Adrenal gland (tissue), 5 donors: ENCODE measurements around the gene OLFM1.

Experiments
- CTCF ChIP-seq, 6 experiments: fragments of 450-650 bp in 4 of 6; fragments of 200-600 bp in 2 of 6; sonication (generic) in 1 of 6; IDR thresholded peaks; 1 replicate in 5 of 6; 2 replicates in 1 of 6; pipeline versions ENCODE4 v1.5.1 to v1.8.0; 2016 to 2021; ENCODE audit warnings: antibody characterized with exemption in 6 of 6, mild to moderate bottlenecking in 2 of 6, moderate library complexity in 1 of 6
- POLR2A ChIP-seq, 2 donors: fragments of 450-650 bp; IDR thresholded peaks; one replicate each; pipeline ENCODE4 v1.6.1; 2017; ENCODE audit warnings: antibody characterized with exemption in 2 of 2, mild to moderate bottlenecking in 2 of 2, moderate library complexity in 1 of 2
- donor health status: DM: no; HTN: no; CAD: no.

DNA sequence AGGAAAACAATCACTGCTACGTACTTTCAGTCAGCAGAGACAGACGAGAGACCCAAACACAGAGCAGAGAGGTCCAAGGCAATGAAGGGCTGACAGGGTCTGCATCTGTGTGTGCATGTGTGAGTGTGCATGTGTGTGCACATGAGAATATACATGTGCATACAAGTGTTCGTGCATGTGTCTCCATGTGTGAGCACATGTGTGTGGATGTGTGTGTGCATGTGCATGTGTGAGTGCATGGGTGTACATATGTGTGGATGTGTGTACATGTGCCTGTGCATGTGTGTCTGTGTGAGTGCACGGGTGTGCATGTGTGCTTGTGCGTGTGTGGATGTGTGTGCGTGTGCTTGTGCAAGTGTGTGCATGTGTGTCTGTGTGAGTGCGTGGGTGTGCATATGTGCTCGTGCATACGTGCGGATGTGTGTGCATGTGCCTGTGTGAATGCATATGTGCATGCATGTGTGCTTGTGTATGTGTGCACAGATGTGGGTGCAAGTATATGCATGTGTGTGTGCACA is 82.3 kb downstream of the OLFM1 start:
- no peak for TF ChIP-seq POLR2A (IDR thresholded peaks at IDR 0.05)
- TF ChIP-seq CTCF (IDR thresholded peaks at IDR 0.05), result no peak
